Liver (tissue), 3 donors: Measurements from ENCODE around the gene EPS8.

Experiments
- CTCF ChIP-seq: fragments of 150-350 bp; IDR thresholded peaks from 2 replicates; pipeline ENCODE4 v1.5.1; 2017; ENCODE audit warnings: improper control_type of control experiment, low read depth, low read length; ENCODE audit not compliant: missing input control
- FOXA1 ChIP-seq: IDR thresholded peaks from 2 replicates; pipeline ENCODE4 v1.6.1; 2016; ENCODE audit warnings: antibody characterized with exemption
- JUND ChIP-seq, 2 donors: IDR thresholded peaks; 2 replicates each; pipeline ENCODE4 v1.6.1; 2016; ENCODE audit warnings: antibody characterized with exemption in 2 of 2
- RAD21 ChIP-seq, 2 donors: IDR thresholded peaks; 2 replicates each; pipeline ENCODE4 v1.6.1; 2016; ENCODE audit warnings: antibody characterized with exemption in 2 of 2, mild to moderate bottlenecking in 2 of 2
- REST ChIP-seq: IDR thresholded peaks from 2 replicates; pipeline ENCODE4 v1.6.1; 2016; ENCODE audit warnings: antibody characterized with exemption, mild to moderate bottlenecking
- RXRA ChIP-seq, 2 donors: IDR thresholded peaks; 2 replicates each; pipeline ENCODE4 v1.6.1; 2017 to 2018; ENCODE audit warnings: antibody characterized with exemption in 2 of 2, mild to moderate bottlenecking in 1 of 2
- SP1 ChIP-seq: IDR thresholded peaks from 2 replicates; pipeline ENCODE4 v1.6.1; 2018; ENCODE audit warnings: antibody characterized with exemption, mild to moderate bottlenecking
- TAF1 ChIP-seq: conservative IDR thresholded peaks from 2 replicates; pipeline ENCODE4 v1.6.1; 2016; ENCODE audit warnings: antibody characterized with exemption, mild to moderate bottlenecking
- ZBTB33 ChIP-seq: IDR thresholded peaks from 2 replicates; pipeline ENCODE4 v1.6.1; 2016; ENCODE audit warnings: antibody characterized with exemption
- donor health status: healthy.
- donor health status: healthy.

DNA sequence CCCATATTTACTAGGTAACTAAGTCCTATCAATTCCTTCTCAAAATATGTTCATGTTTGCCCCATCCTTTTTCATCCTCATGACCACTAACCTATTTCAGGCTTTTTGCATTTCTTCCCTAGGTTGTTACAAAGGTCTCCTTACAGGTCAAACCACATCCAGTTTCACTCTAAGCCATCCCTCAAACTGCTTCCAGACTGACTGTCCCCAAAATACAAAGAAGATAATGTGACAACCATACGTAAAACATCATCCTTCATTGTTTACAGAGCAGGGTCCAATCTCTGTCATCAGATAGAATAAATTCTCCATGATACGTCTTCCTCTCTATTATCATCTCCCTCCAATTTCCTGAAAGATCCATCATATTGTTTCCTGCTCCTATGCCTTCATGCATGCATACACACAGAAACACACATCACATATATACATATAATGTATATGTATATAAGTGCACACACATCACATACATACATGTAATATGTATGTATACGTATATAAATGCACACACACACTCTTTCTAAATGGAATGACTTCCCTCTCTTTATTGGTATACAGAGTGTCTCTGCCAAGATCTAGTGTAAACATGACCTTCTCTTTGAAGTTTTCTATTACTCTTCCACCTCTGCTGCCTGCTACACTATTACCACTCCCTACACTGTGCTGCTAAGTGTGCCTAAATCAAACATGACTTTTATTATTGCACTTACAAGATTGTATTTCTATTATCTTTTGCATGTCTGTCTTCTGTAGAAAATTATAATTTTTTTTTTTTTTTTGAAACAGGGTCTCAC lies 30.7 kb upstream of the EPS8 start:
- TF ChIP-seq REST = no peak
- no peak for TF ChIP-seq TAF1
- TF ChIP-seq RXRA (IDR thresholded peaks at IDR 0.05) = peak; percentile 25 to 36
- TF ChIP-seq CTCF = no peak
- peak in 1 of 2 donors; percentile 3 for TF ChIP-seq RAD21 (IDR thresholded peaks at IDR 0.05)
- TF ChIP-seq SP1 = no peak
- TF ChIP-seq JUND (IDR thresholded peaks at IDR 0.05) = no peak
- no peak for TF ChIP-seq ZBTB33
- peak; percentile 58 for TF ChIP-seq FOXA1
